ENCODE results near the gene C14orf119. TPM values are rescaled to one million over a fixed set of nuclear protein-coding genes. Genes with fewer than 3 reads are reported as not detected.

C14orf119 gene
- total and polyA plus RNA-seq, 12 donors = 23.9 to 206 (median 51.8) TPM

GRCh38 chr14:23146351-23146910, 51.1 kb downstream of the C14orf119 start:
- intact Hi-C loops (cut with DNase I) = no loop called here
- Histone ChIP-seq H3K9me3 (replicated peaks in 1 of 3) (no peaks in the 10 kb centered on the region), H3K27me3 (no peaks in the 10 kb centered on the region), H3K4me3 (no peak overlapping the region), H3K36me3 (replicated peaks in 1 of 2) (no peaks in the 10 kb centered on the region), H3K27ac (peak overlapping the region in 1 of 5 donors; percentile 7), H3K4me1 (replicated peaks in 1 of 2) (no peaks in the 10 kb centered on the region)
- 75 to 94% (median 85%) methylated on average over 2 of the region's 2 CpGs for WGBS, 4 donors
- TF ChIP-seq POLR2A (IDR thresholded peaks at IDR 0.05) = no peak
- no peak for TF ChIP-seq CTCF (IDR thresholded peaks at IDR 0.05)
- DNase-seq = no peak

GRCh38 chr14:23146980-23147379, 51.7 kb downstream of the C14orf119 start:
- no peak overlapping the region for H3K4me3 ChIP-seq
- no peaks in the 10 kb centered on the region for H3K4me1 ChIP-seq (replicated peaks in 1 of 2)
- H3K27me3 ChIP-seq = no peaks in the 10 kb centered on the region
- intact Hi-C loops (cut with DNase I) = no loop called here
- TF ChIP-seq CTCF (IDR thresholded peaks at IDR 0.05) (no peak), POLR2A (IDR thresholded peaks at IDR 0.05) (no peak)
- WGBS, 4 donors = 90 to 96% (median 92%) methylated on average over 4 of the region's 4 CpGs
- H3K9me3 ChIP-seq (replicated peaks in 1 of 3) = no peaks in the 10 kb centered on the region
- H3K27ac ChIP-seq = peak overlapping the region in 1 of 5 donors; percentile 7
- no peaks in the 10 kb centered on the region for H3K36me3 ChIP-seq (replicated peaks in 1 of 2)
- DNase-seq = no peak

- intact Hi-C loops (cut with DNase I) = no loop called here
- Histone ChIP-seq H3K4me1 (replicated peaks in 1 of 2) (no peaks in the 10 kb centered on the region), H3K9me3 (replicated peaks in 1 of 3) (no peaks in the 10 kb centered on the region), H3K36me3 (replicated peaks in 1 of 2) (no peaks in the 10 kb centered on the region), H3K27me3 (no peaks in the 10 kb centered on the region), H3K4me3 (no peak overlapping the region), H3K27ac (no peak overlapping the region)
- TF ChIP-seq POLR2A (IDR thresholded peaks at IDR 0.05) = no peak
- no peak for TF ChIP-seq CTCF (IDR thresholded peaks at IDR 0.05)
- WGBS, 4 donors = 20 to 69% (median 46%) methylated on average over 1 of the region's 1 CpG; no CpG with 5 or more reads in 1 of the 4 donors
- peak; percentile 82 to 88 (median 84) for DNase-seq
These were observed 52.4 kb downstream of the C14orf119 start for GRCh38 chr14:23147676-23148075.

DNA sequence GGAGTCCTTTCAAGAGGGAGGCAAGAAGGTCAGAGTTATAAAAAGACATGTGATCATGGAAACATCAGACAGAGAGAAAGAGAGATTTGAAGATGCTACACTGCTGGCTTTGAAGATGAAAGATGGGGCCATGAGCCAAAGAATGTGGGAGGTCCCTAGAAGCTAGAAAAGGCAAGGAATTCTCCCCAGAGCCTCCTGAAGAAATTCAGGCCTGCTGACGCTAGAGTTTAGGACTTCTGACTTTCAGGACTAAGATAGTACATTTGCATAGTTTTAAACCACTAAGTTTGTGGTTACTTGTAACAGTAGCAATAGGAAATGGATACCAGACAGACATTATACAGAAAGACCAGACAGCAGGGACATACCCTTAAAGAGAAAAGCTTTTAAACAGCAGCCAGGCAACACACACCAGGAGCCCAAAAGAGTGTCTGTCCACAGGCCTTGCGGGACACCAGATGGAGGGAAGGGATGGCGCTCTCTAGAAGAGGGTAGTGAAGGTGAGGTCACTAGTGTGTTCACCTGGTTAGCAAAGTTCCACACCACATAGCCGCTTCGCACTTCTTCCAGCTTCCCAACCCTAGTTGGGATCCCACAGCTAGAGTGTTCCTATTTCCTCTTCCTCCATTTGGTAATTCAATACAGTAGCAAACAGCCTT, 53.4 kb downstream of the C14orf119 start:
- Histone ChIP-seq H3K4me3 (no peak overlapping the region), H3K4me1 (replicated peaks in 1 of 2) (peaks cover 4 to 7% of the 10 kb centered on the region in 2 donors), H3K27me3 (no peaks in the 10 kb centered on the region), H3K36me3 (replicated peaks in 1 of 2) (no peaks in the 10 kb centered on the region), H3K27ac (no peak overlapping the region), H3K9me3 (replicated peaks in 1 of 3) (no peaks in the 10 kb centered on the region)
- no peak for TF ChIP-seq POLR2A (IDR thresholded peaks at IDR 0.05)
- no peak for TF ChIP-seq CTCF (IDR thresholded peaks at IDR 0.05)
- no peak for DNase-seq
- WGBS, 4 donors = 92 to 98% (median 94%) methylated on average over 5 of the region's 5 CpGs
- intact Hi-C loops (cut with DNase I) = no loop called here

Data from adrenal gland (tissue), 12 donors.